HG02840 (cell line): ENCODE results near the gene CD34.

Source experiments
- ATAC-seq: cut with Tn5 transposase; IDR thresholded peaks from one replicate; pipeline ENCODE4 v1.9.1; 2021; ENCODE audit warnings: mild to moderate bottlenecking, moderate library complexity, moderate number of reproducible peaks; ENCODE audit not compliant: unreplicated experiment, low FRiP score

The CD34 gene

GRCh38 chr1:207836591-207837347 lies 74.2 kb downstream of the CD34 start:
- ATAC-seq: no peak

DNA sequence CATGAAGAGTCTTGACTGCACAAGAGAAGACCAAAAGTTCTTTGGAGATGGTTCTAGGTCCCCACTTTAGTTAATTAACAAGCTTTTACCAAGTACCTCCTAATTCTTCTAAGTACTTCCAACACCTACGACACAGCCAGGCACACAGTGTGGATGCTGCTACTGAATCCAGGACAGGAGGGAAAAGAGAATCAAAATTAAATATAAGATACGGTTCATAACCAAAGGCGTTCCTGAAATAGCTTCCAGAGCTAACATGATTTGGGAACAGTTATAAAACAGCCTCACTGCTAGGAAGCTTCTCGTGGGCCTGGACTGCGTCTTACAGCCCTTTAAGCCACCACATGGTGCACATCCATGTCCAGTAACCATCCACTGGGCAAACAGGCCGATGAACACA lies 75.0 kb downstream of the CD34 start:
- no peak for ATAC-seq

GRCh38 chr1:207833956-207834660 lies 76.8 kb downstream of the CD34 start:
- ATAC-seq: no peak

DNA sequence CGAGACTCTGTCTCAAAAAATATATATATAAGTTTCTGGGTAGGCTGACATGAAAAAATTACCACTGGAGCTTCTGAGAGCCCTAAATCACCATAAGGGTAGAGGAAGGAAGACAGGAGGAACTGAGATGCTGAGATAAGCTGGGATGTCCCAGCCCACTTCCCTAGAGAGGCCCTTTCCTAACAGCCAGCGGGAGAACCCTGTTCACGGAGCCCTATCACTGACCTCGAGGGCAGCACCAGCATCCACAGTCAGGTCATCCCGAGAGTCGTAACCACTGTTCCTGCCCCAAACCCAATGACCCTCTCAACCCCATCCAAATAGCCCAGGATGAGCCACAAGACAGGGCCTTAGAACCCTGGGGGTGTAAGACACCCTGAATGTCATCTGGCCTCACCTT lies 77.5 kb downstream of the CD34 start:
- no peak for ATAC-seq

- no peak for ATAC-seq
Measured at GRCh38 chr1:207832796-207833195, 78.1 kb downstream of the CD34 start.

DNA sequence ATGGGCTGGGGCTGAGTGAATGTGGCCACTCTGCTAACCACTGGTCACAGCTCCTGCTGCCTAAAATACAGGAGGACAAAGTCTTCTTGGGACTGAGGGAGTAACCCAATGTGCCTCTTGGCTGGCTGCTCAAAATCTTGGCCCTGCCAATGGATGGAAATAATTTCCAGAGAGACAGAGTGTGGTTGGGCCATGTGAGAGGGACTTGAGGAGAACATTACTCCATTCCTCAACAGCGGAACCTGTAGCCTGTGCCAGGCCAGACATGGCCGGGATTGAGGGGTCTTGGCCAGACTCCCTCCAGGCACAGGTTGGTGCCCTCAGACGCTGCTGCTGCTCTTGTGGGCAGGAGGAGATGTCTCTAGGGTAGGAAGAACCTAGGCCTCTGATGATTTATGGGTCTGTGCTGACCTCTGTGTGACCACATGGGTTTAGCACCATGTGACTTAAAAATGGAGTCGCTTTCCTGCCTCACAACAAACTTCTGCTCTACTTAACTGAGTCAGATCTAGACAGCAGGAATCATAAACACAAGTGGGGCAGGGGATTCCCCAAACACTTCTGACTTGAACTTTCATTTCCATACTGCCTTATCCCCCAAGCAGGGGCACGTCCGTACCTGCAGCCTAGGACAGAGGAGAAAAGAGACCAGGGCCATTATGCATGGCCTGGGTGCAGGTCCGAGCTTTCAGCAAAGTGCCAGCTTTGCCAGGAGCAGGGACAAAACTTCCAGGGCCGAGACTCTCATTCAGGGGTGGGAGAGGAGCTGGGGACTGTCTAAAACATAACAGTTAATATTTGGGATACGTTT lies 79.2 kb downstream of the CD34 start:
- peak; percentile 78 for ATAC-seq
